Tibial artery (tissue), 4 donors: ENCODE measurements around the gene KIF3B.

Experiments
- DNase-seq, 2 donors: peaks; one replicate each; pipeline ENCODE4 v3.0.0-alpha.2; 2019
- H3K27ac ChIP-seq, 2 donors: fragments of 200-600 bp; sonication (generic) in 1 of 2; 1 replicate in 1 of 2; 2 replicates in 1 of 2; pipeline ENCODE4 v1.5.1; 2018 to 2019; ENCODE audit warnings: mild to moderate bottlenecking in 1 of 2
- H3K27me3 ChIP-seq, 2 donors: fragments of 200-600 bp; sonication (generic) in 1 of 2; one replicate each; pipeline versions ENCODE4 v1.5.1 to v1.6.0; 2016 to 2019
- H3K36me3 ChIP-seq, 3 donors: fragments of 200-600 bp; sonication (generic) in 2 of 3; one replicate each; pipeline ENCODE4 v1.5.1; 2016 to 2019; ENCODE audit warnings: mild to moderate bottlenecking in 2 of 3
- H3K4me1 ChIP-seq, 4 donors: fragments of 200-600 bp; sonication (generic) in 2 of 4; 1 replicate in 3 of 4; 2 replicates in 1 of 4; pipeline ENCODE4 v1.5.1; 2016 to 2019
- H3K4me3 ChIP-seq, 2 donors: fragments of 200-600 bp; sonication (generic) in 1 of 2; 1 replicate in 1 of 2; 2 replicates in 1 of 2; pipeline ENCODE4 v1.5.1; 2018 to 2019; ENCODE audit warnings: mild to moderate bottlenecking in 2 of 2
- H3K9me3 ChIP-seq, 3 donors: fragments of 200-600 bp; sonication (generic) in 1 of 3; one replicate each; pipeline ENCODE4 v1.5.1; 2016 to 2019
- intact Hi-C: fragments of 100-400 bp; cut with DNase I; formaldehyde crosslinking; loops from one replicate; pipeline ENCODE4 v1.15.0; 2023; ENCODE audit warnings: low total_unique reads
- TF ChIP-seq, protein P1 (sequence below), 2 experiments: fragments of 200-600 bp in 1 of 2; fragments of 450-650 bp in 1 of 2; IDR thresholded peaks; one replicate each; pipeline ENCODE4 v1.5.1; 2017 to 2019; ENCODE audit warnings: antibody characterized with exemption in 2 of 2, mild to moderate bottlenecking in 1 of 2, moderate library complexity in 1 of 2

The KIF3B gene

DNA sequence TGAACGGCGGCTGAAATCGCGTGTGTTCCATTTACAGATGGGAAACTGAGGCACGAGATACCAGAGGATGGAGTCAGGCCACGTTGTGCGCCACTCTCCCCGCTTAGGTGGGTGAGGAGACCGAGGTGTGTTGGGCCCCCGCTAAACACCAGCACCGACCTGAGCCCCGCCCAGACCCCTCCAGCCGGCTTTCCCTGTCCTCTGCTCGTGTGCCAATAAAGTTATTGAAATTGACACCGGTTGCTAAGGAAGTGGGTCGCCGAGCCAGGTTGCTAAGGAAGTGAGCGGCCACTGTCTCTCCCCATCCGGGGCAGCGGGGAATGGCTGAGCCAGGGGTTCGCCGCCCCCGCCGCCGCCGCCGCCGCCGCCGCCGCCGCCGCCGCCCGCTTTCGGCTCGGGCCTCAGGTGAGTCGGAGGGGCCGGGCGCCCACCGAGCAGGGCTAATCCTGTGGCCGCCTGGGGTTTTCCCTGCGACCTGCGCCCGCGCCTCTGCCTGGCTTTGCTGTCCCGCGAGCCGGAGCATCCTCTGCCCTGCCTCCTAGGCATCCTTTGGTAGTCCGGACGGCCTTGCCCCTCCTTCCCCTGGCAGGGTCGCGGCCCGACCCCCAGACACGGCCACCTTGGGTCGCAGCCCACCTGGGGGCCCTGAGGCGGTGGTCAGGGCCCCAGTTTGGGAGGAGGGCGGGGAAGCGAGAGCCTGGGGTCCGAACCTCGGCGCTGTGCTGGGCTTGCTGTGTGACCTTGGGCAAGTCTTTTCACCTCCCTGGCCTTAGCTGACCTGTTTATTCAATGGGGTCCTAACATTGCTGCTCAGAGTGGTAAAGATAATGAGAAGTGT is at the start of gene KIF3B:
TSS of gene KIF3B (plus strand) at position 291 of the 838 bp plus-strand sequence. CDS start 32,127 bp downstream, outside the sequence.
- peak within 1 kb of the TSS; percentile 76 to 79 for H3K27ac ChIP-seq
- intact Hi-C loops: no loop called here
- DNase-seq: peak; percentile 87 to 91

DNA sequence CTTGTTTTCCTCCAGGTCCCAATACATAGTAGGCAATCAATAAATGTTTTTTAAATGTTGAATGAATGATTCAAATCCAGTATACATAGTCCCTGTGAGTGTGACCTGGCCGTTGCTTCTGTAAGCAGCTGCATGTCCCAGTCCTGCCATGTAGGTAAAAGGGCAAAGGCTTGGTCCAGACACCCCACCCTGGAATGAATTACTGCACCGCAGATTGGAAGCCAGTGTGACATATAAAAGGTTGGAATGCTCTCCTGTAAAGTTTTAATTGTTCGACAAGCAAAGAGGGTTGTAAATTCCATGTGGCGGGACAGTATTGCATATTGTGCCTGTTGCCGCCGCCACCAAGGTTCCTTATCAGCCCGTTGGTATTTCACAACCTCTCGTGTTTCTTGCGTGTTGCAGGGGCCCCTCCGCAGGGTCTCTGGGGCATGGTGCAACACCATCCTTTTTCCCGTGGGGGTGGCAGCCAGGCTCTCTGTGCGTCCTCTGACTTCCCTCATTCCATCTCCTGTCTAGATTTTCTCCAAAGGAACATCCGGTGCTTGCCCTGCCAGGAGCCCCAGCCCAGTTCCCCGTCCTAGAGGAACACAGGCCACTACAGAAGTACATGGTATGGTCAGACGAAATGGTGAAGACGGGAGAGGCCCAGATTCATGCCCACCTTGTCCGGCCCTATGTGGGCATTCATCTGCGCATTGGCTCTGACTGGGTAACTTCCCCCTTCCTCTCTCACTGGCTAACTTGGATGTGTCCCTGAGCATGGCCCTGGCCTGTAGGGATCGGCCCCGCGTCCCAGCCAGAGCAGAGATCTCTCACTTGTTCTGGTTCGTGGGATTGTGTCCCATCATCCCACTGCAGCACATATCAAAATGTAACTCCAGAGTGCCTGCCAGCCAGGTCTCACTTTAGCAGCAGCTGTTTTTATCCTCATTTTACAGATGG is 49.4 kb upstream of the KIF3B start:
- Histone ChIP-seq H3K4me3 (no peak overlapping the region), H3K36me3 (peaks cover 38 to 93% (median 68%) of the 10 kb centered on the region in 3 donors), H3K27me3 (no peaks in the 10 kb centered on the region), H3K27ac (no peak overlapping the region), H3K9me3 (no peaks in the 10 kb centered on the region), H3K4me1 (no peaks in the 10 kb centered on the region)
- intact Hi-C loops: no loop called here
- no peak for DNase-seq
- TF ChIP-seq, protein P1, sequence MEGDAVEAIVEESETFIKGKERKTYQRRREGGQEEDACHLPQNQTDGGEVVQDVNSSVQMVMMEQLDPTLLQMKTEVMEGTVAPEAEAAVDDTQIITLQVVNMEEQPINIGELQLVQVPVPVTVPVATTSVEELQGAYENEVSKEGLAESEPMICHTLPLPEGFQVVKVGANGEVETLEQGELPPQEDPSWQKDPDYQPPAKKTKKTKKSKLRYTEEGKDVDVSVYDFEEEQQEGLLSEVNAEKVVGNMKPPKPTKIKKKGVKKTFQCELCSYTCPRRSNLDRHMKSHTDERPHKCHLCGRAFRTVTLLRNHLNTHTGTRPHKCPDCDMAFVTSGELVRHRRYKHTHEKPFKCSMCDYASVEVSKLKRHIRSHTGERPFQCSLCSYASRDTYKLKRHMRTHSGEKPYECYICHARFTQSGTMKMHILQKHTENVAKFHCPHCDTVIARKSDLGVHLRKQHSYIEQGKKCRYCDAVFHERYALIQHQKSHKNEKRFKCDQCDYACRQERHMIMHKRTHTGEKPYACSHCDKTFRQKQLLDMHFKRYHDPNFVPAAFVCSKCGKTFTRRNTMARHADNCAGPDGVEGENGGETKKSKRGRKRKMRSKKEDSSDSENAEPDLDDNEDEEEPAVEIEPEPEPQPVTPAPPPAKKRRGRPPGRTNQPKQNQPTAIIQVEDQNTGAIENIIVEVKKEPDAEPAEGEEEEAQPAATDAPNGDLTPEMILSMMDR (IDR thresholded peaks at IDR 0.05): no peak

More for the DNA sequence above, at the start of gene KIF3B:
- Histone ChIP-seq H3K36me3 (no peaks in the 10 kb centered on the region), H3K9me3 (no peaks in the 10 kb centered on the region), H3K27me3 (peaks cover 0 to 2% of the 10 kb centered on the region in 2 donors), H3K4me1 (peaks cover 0 to 22% (median 13%) of the 10 kb centered on the region in 4 donors), H3K4me3 (peak within 1 kb of the TSS; percentile 79 to 85)
- TF ChIP-seq, protein P1 (IDR thresholded peaks at IDR 0.05): no peak

DNA sequence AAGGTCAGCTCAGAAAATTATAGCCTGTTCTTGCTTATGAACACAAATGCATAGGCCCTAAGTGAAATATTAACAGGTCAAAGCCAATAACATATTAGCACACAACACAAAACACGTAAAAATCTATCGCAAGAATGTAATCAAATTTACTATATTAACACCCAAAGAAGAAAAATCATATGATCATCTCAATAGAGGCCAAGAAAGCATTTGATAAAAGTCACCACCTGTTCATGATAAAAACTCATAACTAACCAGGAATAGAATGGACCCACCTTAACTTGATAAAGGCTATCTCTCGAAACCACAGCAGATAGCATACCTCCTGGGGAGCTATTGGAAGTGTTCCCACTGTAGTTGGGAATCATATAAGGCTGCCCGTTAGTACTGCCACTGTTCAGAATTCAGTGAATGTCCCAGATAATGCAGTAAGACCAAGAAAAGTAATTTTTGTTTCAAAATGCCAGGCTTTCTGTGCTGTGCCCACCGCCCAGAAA is 48.2 kb upstream of the KIF3B start:
- TF ChIP-seq, protein P1 (IDR thresholded peaks at IDR 0.05): no peak
- Histone ChIP-seq H3K27me3 (no peaks in the 10 kb centered on the region), H3K36me3 (peaks cover 37 to 93% (median 70%) of the 10 kb centered on the region in 3 donors), H3K27ac (no peak overlapping the region), H3K4me3 (no peak overlapping the region), H3K4me1 (no peaks in the 10 kb centered on the region), H3K9me3 (no peaks in the 10 kb centered on the region)
- no peak for DNase-seq
- intact Hi-C loops: no loop called here

DNA sequence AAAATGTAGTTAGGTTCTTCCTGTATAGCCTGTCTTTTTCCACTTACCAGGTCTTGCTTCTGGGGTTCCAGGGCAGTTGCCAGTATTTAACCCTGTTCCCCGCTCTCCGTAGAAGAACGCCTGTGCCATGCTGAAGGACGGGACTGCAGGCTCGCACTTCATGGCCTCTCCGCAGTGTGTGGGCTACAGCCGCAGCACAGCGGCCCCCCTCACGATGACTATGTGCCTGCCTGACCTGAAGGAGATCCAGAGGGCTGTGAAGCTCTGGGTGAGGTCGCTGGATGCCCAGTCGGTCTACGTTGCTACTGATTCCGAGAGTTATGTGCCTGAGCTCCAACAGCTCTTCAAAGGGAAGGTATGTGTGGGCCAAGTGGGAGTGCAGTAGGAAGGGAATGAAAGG is 46.7 kb upstream of the KIF3B start:
- no peaks in the 10 kb centered on the region for H3K27me3 ChIP-seq
- intact Hi-C loops: no loop called here
- no peak overlapping the region for H3K4me3 ChIP-seq
- no peaks in the 10 kb centered on the region for H3K9me3 ChIP-seq
- TF ChIP-seq, protein P1 (IDR thresholded peaks at IDR 0.05): no peak
- H3K4me1 ChIP-seq: no peaks in the 10 kb centered on the region
- no peak overlapping the region for H3K27ac ChIP-seq
- no peak for DNase-seq
- peaks cover 46 to 96% (median 81%) of the 10 kb centered on the region in 3 donors for H3K36me3 ChIP-seq

DNA sequence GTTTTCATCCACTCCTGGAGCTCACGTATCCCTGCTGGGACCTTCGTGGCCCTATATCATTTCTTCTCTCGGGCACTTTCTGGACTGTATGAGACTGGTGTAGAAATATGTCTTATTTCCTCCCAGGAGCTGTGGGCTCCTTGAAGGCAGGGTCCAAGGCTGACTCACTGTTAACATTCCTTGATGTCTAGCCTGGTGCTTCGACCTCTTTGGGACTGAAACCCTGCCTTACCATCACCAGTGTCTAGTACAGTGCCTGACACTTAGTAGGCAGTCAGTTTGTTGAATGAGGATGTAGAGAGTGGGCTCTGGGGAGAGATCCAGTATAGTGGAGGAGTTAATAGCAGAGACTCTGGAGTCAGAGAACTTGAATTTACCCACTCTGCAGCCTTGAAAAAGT is 46.2 kb upstream of the KIF3B start:
- TF ChIP-seq, protein P1 (IDR thresholded peaks at IDR 0.05): no peak
- no peaks in the 10 kb centered on the region for H3K4me1 ChIP-seq
- H3K27ac ChIP-seq: no peak overlapping the region
- H3K4me3 ChIP-seq: no peak overlapping the region
- H3K27me3 ChIP-seq: no peaks in the 10 kb centered on the region
- peaks cover 48 to 99% (median 81%) of the 10 kb centered on the region in 3 donors for H3K36me3 ChIP-seq
- no peak for DNase-seq
- intact Hi-C loops: no loop called here
- no peaks in the 10 kb centered on the region for H3K9me3 ChIP-seq
